Glomerular endothelial cell (primary cell): ENCODE measurements around the gene HSF2BP. TPM values are rescaled to one million over a fixed set of nuclear protein-coding genes. Genes with fewer than 3 reads are reported as not detected.
"Not testable (repeated sequence)": the region's sequence is repeated elsewhere in the genome, so short reads cannot be mapped to it uniquely, and the experiment has no call there.

ENCODE experiments used
- DNase-seq: peaks from one replicate; pipeline ENCODE4 v3.0.0-alpha.2; 2011; ENCODE audit warnings: low read depth, low spot score; ENCODE audit errors: extremely low read depth
- total RNA-seq: library from RNA; depleted of rRNA; stranded (reverse); fragments of >200 nt; gene quantifications from 2 replicates; pipeline ENCODE4 v1.2.3, GENCODE V29; 2015

HSF2BP gene
- total RNA-seq, 1 donor from 2014 or later, result 1.7 TPM

GRCh38 chr21:43600642-43601402 is 58.5 kb downstream of the HSF2BP start:
- no peak for DNase-seq

- DNase-seq, result no peak
Measured at GRCh38 chr21:43599728-43600127, 59.6 kb downstream of the HSF2BP start.

GRCh38 chr21:43598416-43599120 is 60.7 kb downstream of the HSF2BP start:
- DNase-seq, result no peak

- no peak for DNase-seq
Measured at GRCh38 chr21:43597540-43598250, 61.6 kb downstream of the HSF2BP start.

GRCh38 chr21:43597052-43597451 is 62.2 kb downstream of the HSF2BP start:
- DNase-seq, result no peak

- DNase-seq, result no peak
Measured at GRCh38 chr21:43596616-43597015, 62.7 kb downstream of the HSF2BP start.

GRCh38 chr21:43595769-43596168 is 63.5 kb downstream of the HSF2BP start:
- not testable (repeated sequence) for DNase-seq

- no peak for DNase-seq
Measured at GRCh38 chr21:43593078-43593477, 66.2 kb downstream of the HSF2BP start.

- no peak for DNase-seq
Measured at GRCh38 chr21:43591571-43591970, 67.7 kb downstream of the HSF2BP start.

GRCh38 chr21:43590194-43590593 is 69.1 kb downstream of the HSF2BP start:
- DNase-seq, result no peak

- no peak for DNase-seq
Measured at GRCh38 chr21:43588957-43589356, 70.3 kb downstream of the HSF2BP start.

- peak; percentile 100 for DNase-seq
Measured at GRCh38 chr21:43585924-43586413, 73.3 kb downstream of the HSF2BP start.

- no peak for DNase-seq
Measured at GRCh38 chr21:43585514-43585913, 73.8 kb downstream of the HSF2BP start.

- no peak for DNase-seq
Measured at GRCh38 chr21:43581453-43581852, 77.8 kb downstream of the HSF2BP start.

- DNase-seq, result no peak
Measured at GRCh38 chr21:43578677-43579303, 80.5 kb downstream of the HSF2BP start.

GRCh38 chr21:43575473-43575844 is 83.8 kb downstream of the HSF2BP start:
- DNase-seq, result no peak

- no peak for DNase-seq
Measured at GRCh38 chr21:43574741-43575472, 84.4 kb downstream of the HSF2BP start.

- no peak for DNase-seq
Measured at GRCh38 chr21:43573921-43574320, 85.4 kb downstream of the HSF2BP start.

GRCh38 chr21:43572446-43572845 is 86.8 kb downstream of the HSF2BP start:
- no peak for DNase-seq

GRCh38 chr21:43571976-43572375 is 87.3 kb downstream of the HSF2BP start:
- no peak for DNase-seq
